ENCODE data around the gene MAP3K3. TPM values are rescaled to one million over a fixed set of nuclear protein-coding genes. Genes with fewer than 3 reads are reported as not detected.
"Not testable (repeated sequence)": the region's sequence is repeated elsewhere in the genome, so short reads cannot be mapped to it uniquely, and the experiment has no call there.

MAP3K3 gene
- total RNA-seq, 1 donor from 2014 or later, result 82.5 TPM

- DNase-seq (ENCODE audit: extremely low read depth, low read depth, low spot score), result no peak
These were observed 81.5 kb downstream of the MAP3K3 start for GRCh38 chr17:63703556-63704258.

- no peak for DNase-seq (ENCODE audit: extremely low read depth, low read depth, low spot score)
These were observed 82.0 kb downstream of the MAP3K3 start for GRCh38 chr17:63704259-63704576.

- no peak for DNase-seq (ENCODE audit: extremely low read depth, low read depth, low spot score)
These were observed 82.6 kb downstream of the MAP3K3 start for GRCh38 chr17:63704836-63705235.

- no peak for DNase-seq (ENCODE audit: extremely low read depth, low read depth, low spot score)
These were observed 83.4 kb downstream of the MAP3K3 start for GRCh38 chr17:63705657-63706056.

- DNase-seq (ENCODE audit: extremely low read depth, low read depth, low spot score), result no peak
These were observed 84.3 kb downstream of the MAP3K3 start for GRCh38 chr17:63706336-63707082.

GRCh38 chr17:63707151-63707550 lies 84.9 kb downstream of the MAP3K3 start:
- DNase-seq (ENCODE audit: extremely low read depth, low read depth, low spot score), result no peak

GRCh38 chr17:63709110-63709509 lies 86.9 kb downstream of the MAP3K3 start:
- DNase-seq (ENCODE audit: extremely low read depth, low read depth, low spot score), result no peak

GRCh38 chr17:63714550-63715277 lies 92.5 kb downstream of the MAP3K3 start:
- DNase-seq (ENCODE audit: extremely low read depth, low read depth, low spot score), result no peak

- DNase-seq (ENCODE audit: extremely low read depth, low read depth, low spot score), result no peak
These were observed 94.2 kb downstream of the MAP3K3 start for GRCh38 chr17:63716426-63716825.

- no peak for DNase-seq (ENCODE audit: extremely low read depth, low read depth, low spot score)
These were observed 96.8 kb downstream of the MAP3K3 start for GRCh38 chr17:63718988-63719387.

GRCh38 chr17:63720194-63720593 lies 98.0 kb downstream of the MAP3K3 start:
- DNase-seq (ENCODE audit: extremely low read depth, low read depth, low spot score), result not testable (repeated sequence)

GRCh38 chr17:63722403-63722802 lies 100.2 kb downstream of the MAP3K3 start:
- no peak for DNase-seq (ENCODE audit: extremely low read depth, low read depth, low spot score)

- no peak for DNase-seq (ENCODE audit: extremely low read depth, low read depth, low spot score)
These were observed 113.5 kb downstream of the MAP3K3 start for GRCh38 chr17:63735691-63736090.

GRCh38 chr17:63740464-63741142 lies 118.4 kb downstream of the MAP3K3 start:
- no peak for DNase-seq (ENCODE audit: extremely low read depth, low read depth, low spot score)

- no peak for DNase-seq (ENCODE audit: extremely low read depth, low read depth, low spot score)
These were observed 118.9 kb downstream of the MAP3K3 start for GRCh38 chr17:63741143-63741407.

GRCh38 chr17:63741408-63742173 lies 119.4 kb downstream of the MAP3K3 start, which contains the start of gene STRADA:
Gene STRADA, minus strand, starts transcription at chr17:63741799. Its CDS starts 13,430 bp downstream, at chr17:63728369.
- DNase-seq (ENCODE audit: extremely low read depth, low read depth, low spot score), result peak; percentile 56

Other genes starting within 250 kb of the MAP3K3 start
- 20.7 and 29.6 TPM in 2 replicates for gene CYB561, start 176.1 kb upstream of the MAP3K3 start, total RNA-seq
- 22.8 and 117 TPM in 2 replicates for gene ACE, start 145.4 kb upstream of the MAP3K3 start, total RNA-seq
- not detected in 2 replicates for gene KCNH6, start 99.1 kb upstream of the MAP3K3 start, total RNA-seq
- gene DCAF7, start 71.9 kb upstream of the MAP3K3 start, total RNA-seq, result 45.2 and 60.3 TPM in 2 replicates
- gene TACO1, start 21.5 kb upstream of the MAP3K3 start, total RNA-seq, result 18.9 and 26.3 TPM in 2 replicates
- gene LIMD2, start 77.7 kb downstream of the MAP3K3 start, total RNA-seq, result 73.9 and 93.6 TPM in 2 replicates
- 23.3 and 34.2 TPM in 2 replicates for gene STRADA, start 119.4 kb downstream of the MAP3K3 start, total RNA-seq
- gene CCDC47, start 151.2 kb downstream of the MAP3K3 start, total RNA-seq, result 31.3 and 70.1 TPM in 2 replicates
- gene DDX42, start 151.8 kb downstream of the MAP3K3 start, total RNA-seq, result 53.5 and 83.8 TPM in 2 replicates
- gene PSMC5, start 205.0 kb downstream of the MAP3K3 start, total RNA-seq, result 95.5 and 108 TPM in 2 replicates
- gene FTSJ3, start 205.2 kb downstream of the MAP3K3 start, total RNA-seq, result 35.5 and 53.9 TPM in 2 replicates
- gene SMARCD2, start 220.3 kb downstream of the MAP3K3 start, total RNA-seq, result 79.5 and 105 TPM in 2 replicates